Subcutaneous adipose tissue (tissue), 4 donors: ENCODE results near the gene LRRK1. TPM values are rescaled to one million over a fixed set of nuclear protein-coding genes. Genes with fewer than 3 reads are reported as not detected.

Experiments
- CTCF ChIP-seq: fragments of 450-650 bp; IDR thresholded peaks from one replicate; pipeline ENCODE4 v1.5.1; 2016; ENCODE audit warnings: low read depth, mild to moderate bottlenecking, control low read depth, antibody characterized with exemption, moderate library complexity
- total RNA-seq, 4 donors: library from RNA; depleted of rRNA; stranded (reverse); fragments of >200 nt; gene quantifications; one replicate each; pipeline ENCODE4 v1.1.0, GENCODE V29; 2016

Gene LRRK1
- total RNA-seq, 4 donors from 2014 or later = 9.6 to 21.6 (median 17.3) TPM

DNA sequence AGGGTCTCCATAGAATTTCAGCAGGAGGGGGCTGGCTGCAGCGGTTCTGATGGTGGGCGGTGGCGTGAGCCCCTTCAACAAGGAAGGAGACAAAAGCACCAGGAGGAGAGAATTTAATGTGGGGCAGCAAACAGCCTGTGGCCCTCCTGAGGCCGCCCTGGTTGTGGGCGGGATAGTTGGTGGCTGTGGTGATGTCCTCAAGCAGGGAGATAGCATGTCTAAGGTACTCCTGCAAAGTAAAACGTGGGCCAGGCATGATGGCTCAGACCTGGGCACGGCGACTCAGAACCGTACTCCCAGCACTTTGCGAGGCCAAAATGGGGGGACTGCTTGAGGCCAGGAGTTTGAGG lies 94.0 kb downstream of the LRRK1 start:
- TF ChIP-seq CTCF = no peak

GRCh38 chr15:101013769-101014675 lies 94.9 kb downstream of the LRRK1 start:
- no peak for TF ChIP-seq CTCF

DNA sequence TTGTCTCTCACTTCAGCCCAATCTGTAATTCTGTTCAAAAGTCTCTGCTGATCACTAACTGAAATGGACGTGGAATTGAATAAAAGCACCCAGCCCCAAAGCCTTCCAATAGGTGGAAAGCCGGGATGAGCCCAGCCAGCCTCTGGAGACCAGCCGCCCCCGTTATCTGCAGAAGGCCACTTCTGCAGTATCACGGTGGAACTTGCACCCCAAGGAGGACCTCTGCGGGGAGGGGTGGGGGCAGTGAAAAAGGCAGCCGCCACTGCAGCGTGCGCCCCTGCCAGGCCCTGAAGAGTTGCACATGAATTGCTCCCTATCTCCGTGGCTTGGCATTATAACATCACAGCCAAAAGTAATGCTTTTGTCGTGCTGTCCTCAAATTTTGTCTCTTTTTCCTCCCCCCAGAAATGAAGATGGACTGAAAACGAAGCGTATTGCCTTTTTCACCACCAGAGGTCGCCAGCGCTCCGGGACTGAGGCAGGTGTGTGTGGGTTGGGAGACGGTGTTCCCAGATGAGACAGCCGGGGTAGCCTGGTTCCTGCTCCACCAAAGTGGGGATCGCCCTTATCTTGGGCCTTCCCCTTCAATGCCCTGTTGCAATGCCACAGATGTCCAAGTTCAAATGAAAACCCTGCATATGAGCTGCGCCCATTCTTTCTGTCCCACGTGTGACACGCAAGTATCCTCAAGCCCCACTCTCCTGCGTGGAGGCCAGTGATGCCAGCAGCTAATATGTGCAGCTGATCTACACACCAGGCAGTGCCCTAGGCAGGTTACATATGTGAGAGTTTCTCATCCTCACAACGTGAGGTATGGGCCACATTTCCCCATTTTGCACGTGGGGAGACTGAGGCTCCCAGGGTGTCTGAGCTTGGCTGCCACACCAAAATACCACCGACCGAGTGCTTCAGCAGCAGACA lies 96.0 kb downstream of the LRRK1 start:
- TF ChIP-seq CTCF = no peak

DNA sequence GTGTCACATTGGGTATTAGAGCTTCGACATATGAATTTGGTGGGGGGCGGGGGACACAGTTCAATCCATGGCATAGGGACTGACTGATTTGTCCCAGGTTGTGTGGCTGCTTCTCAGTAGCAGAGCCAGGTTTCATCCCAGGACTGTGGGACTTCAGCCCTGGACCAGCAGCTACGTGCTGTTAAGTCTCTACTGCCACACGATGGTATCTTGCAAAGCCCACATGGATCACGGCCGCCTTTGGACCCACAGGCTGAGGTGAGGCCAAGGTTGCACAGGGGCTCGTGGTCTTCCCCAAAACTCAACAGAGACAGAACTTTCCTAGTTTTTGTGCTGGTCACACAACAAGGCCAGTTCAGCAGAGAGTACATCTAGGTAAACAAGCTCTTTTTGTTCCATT lies 97.4 kb downstream of the LRRK1 start:
- TF ChIP-seq CTCF = no peak

- TF ChIP-seq CTCF = no peak
These were observed 98.1 kb downstream of the LRRK1 start for GRCh38 chr15:101017093-101017754.

- no peak for TF ChIP-seq CTCF
These were observed 98.9 kb downstream of the LRRK1 start for GRCh38 chr15:101018016-101018415.
